HG03521 (cell line): Measurements from ENCODE around the gene TICAM1.
A peak's percentile ranks its signal among the peaks of the same experiment; 100 is the strongest.
"Not testable (repeated sequence)": the region's sequence is repeated elsewhere in the genome, so short reads cannot be mapped to it uniquely, and the experiment has no call there.

Experiments used
- ATAC-seq: cut with Tn5 transposase; IDR thresholded peaks from one replicate; pipeline ENCODE4 v1.9.1; 2021; ENCODE audit warnings: mild to moderate bottlenecking, moderate library complexity; ENCODE audit not compliant: unreplicated experiment

The TICAM1 gene

GRCh38 chr19:4831304-4831978 lies at the start of gene TICAM1:
TICAM1 (minus strand) TSS chr19:4831712; CDS start chr19:4818377, 13,335 bp downstream.
- ATAC-seq, result no peak

- no peak for ATAC-seq
These were observed 47.5 kb upstream of the TICAM1 start for GRCh38 chr19:4879041-4879440.

DNA sequence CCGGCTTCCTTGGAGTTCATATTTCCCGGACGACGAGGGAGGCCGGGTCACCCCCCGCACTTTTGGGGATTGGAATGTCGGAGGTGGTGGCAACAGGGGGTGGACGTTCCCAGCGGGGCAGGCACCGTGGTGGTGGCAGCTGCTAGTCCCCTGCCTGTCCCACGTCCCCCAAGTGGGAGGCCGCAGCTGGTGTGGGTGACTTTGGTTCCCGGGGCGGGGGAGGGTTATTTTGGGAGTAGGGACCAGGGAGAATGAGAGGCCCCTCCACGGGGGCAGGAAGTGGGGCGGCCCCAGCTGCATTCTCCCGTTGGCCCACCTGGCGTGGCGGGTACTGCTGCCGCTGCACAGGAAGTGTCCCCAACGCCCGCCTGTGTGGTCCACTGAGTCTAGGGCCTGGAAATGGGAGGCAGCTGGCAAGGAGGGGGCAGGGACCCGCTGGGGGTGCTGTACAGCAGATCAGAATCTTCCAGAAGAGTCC lies 47.0 kb upstream of the TICAM1 start:
- ATAC-seq, result no peak

- ATAC-seq, result no peak
These were observed 46.4 kb upstream of the TICAM1 start for GRCh38 chr19:4877753-4878490.

DNA sequence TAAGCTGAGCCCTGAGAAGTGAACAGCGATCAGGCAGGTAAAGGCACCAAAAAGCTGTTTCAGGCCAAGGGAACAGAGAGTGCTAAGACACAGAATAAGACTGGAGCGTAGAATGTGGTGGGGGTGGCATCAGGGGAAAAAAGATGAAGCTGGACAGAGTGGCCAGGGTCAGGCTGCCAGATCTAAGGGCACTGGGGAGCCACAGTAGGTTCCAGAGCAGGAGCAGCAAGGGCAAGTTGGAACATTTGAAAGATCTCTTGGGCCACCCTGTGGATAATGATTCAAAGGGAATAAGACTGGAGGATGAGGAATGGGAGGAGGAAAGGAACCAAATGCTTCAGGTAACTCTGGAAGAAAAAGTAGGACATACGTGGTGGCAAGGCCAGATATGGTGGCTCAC lies 42.4 kb upstream of the TICAM1 start:
- no peak for ATAC-seq

DNA sequence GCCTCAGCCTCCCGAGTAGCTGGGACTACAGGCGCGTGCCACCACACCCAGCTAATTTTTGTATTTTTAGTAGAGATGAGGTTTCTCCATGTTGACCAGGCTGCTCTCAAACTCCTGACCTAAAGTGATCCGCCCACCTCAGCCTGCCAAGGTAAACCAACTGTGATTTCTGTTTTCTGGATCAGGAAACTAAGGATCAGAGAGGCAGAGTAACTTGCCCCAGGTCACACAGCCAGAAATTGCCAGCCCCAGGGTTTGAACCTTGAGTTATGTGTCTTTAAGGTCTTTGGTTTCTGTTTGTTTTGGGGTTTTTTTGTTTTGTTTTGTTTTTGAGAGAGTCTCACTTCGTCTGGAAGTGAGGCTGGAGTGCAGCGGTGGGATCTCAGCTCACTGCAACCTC lies 40.2 kb upstream of the TICAM1 start:
- ATAC-seq, result no peak

GRCh38 chr19:4870025-4870700 lies 38.7 kb upstream of the TICAM1 start:
- ATAC-seq, result no peak

DNA sequence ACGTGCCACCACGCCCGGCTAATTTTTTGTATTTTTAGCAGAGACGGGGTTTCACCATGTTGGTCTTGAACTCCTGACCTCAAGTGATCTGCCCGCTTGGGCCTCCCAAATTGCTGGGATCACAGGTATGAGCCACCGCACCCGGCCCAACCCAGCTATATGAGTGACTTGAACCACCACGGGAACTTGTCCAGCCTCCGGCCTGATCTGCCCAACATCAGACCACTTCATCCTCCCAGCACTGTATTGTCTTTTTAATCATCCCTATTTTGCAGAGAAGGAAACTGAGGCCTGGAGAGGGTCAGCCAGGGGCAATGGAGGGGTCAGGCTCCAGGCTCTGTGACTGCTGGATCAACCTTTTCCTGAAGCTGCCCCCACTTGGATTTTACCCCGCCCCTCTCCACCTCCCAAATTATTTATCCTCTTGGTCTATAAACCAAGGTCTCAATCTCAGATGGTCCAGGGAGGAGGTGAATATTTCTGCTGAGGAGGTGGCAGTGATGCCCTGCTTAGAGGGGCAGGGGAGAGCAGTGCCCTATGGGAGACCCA lies 36.8 kb upstream of the TICAM1 start:
- no peak for ATAC-seq

- peak; percentile 88 for ATAC-seq
These were observed 36.2 kb upstream of the TICAM1 start, which contains the start of gene PLIN3 for GRCh38 chr19:4867534-4868285. PLIN3 (minus strand) TSS chr19:4867667; CDS start chr19:4861394, 6,273 bp downstream.

DNA sequence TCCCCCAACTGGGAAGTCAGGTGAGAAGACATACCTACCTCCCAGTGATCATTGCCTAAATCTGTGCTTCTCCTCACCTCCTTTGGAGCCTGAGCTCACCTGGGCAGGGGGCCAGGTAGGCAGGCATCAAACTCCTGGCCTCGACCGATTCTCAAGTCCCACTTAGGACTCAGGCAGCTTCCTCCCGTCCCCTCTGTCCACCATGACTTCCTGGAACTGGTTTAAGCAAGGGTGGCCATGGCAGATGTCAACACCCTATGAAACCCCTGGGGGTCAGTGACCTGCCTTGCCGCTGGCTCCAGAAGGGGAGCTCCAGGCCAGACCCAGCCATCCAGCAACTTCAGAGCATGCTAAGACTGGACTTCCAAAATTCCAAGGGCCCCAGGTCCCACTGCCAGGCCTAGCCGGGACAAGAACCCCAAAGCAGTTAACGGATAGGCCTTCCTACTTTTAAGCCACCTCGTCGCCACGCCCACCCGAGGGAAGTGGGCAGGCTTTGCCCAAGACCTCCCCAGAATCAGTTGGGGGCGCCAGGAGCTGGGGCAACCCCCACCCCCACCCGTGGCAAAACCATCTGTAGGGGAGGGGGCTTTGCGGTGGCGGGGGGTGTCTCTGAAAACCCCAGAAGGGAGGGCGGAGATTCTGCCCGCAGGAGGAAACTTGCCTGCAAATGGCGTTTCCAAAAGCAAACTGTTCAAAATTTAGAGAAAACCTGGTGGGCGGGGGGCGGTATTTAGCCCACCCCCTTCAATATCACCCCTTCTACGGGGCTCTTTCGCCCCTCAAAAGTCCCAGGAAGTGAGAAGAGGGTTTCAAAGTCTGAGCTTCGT lies 35.3 kb upstream of the TICAM1 start:
- no peak for ATAC-seq

- no peak for ATAC-seq
These were observed 29.6 kb upstream of the TICAM1 start for GRCh38 chr19:4861147-4861546.

GRCh38 chr19:4859697-4860096 lies 28.2 kb upstream of the TICAM1 start:
- ATAC-seq, result no peak

GRCh38 chr19:4856468-4856867 lies 25.0 kb upstream of the TICAM1 start:
- ATAC-seq, result not testable (repeated sequence)

- ATAC-seq, result not testable (repeated sequence)
These were observed 22.0 kb upstream of the TICAM1 start for GRCh38 chr19:4853506-4853905.

- ATAC-seq, result no peak
These were observed 21.0 kb upstream of the TICAM1 start for GRCh38 chr19:4852484-4852883.

- no peak for ATAC-seq
These were observed 20.2 kb upstream of the TICAM1 start for GRCh38 chr19:4851551-4852290.

GRCh38 chr19:4849019-4849418 lies 17.5 kb upstream of the TICAM1 start:
- no peak for ATAC-seq

DNA sequence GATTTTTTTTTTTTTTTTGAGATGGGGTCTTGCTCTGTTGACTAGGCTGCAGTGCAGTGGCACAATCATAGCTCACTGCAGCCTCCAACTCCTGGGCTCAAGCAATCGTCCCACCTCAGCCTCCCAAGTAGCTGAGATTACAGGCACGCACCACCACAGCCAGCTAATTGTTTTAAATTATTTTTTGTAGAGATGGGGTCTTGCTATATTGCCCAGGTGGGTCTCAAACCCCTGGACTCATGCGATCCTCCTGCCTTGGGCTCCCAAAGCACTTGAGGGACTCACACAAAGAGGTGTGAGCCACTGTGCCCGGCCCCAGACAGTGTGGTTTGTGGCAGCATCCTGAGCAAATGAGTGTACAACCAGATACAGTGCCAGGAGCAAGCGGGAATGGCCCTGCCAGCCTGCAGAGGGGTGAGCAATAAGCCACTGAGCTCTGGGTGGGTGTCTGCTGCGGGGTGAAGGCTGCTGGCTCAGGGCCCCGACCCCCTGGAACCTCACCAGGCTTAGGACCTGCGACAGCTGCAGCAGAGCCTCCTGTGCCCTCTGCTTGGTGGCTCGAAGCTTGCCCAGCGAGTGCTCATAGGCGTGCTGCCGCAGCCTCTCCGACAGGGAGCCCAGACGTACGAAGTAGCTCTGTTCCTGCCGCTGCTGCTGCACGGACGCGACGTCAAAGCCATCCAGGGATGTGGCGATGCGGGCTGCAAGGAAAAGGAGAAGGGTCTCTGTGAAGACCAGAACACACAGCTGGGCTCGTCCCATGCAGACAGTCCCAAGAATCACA lies 15.9 kb upstream of the TICAM1 start:
- ATAC-seq, result no peak
